Measurements from ENCODE around the gene LZTS3.
A peak's percentile ranks its signal among the peaks of the same experiment; 100 is the strongest.

The LZTS3 gene

GRCh38 chr20:3181270-3181669 is 7.9 kb upstream of the LZTS3 start:
- CTCF ChIA-PET, result no interaction called here
- POLR2A ChIA-PET, result no interaction called here
- no peak for TF ChIP-seq CTCF (IDR thresholded peaks at IDR 0.05; ENCODE audit: control extremely low read depth, extremely low read depth, low read depth, missing control alignments)
- no peak for DNase-seq (ENCODE audit: extremely low spot score)

- ChIA-PET POLR2A (no interaction called here), CTCF (no interaction called here)
Observed at GRCh38 chr20:3180319-3180718, 7.0 kb upstream of the LZTS3 start.

GRCh38 chr20:3177746-3178485 is 4.6 kb upstream of the LZTS3 start:
- TF ChIP-seq CTCF (IDR thresholded peaks at IDR 0.05; ENCODE audit: control extremely low read depth, extremely low read depth, low read depth, missing control alignments), result no peak
- no peak for DNase-seq (ENCODE audit: extremely low spot score)
- ChIA-PET CTCF (interaction anchor here (1.1 kb wide), 1 partner anchor 71 kb away, joined by 4 read pairs; no protein-coding TSS in a partner anchor), POLR2A (no interaction called here)

More at GRCh38 chr20:3180319-3180718, 7.0 kb upstream of the LZTS3 start:
- no peak for DNase-seq (ENCODE audit: extremely low spot score)
- TF ChIP-seq CTCF (IDR thresholded peaks at IDR 0.05; ENCODE audit: control extremely low read depth, extremely low read depth, low read depth, missing control alignments), result no peak

GRCh38 chr20:3175270-3175669 is 1.9 kb upstream of the LZTS3 start:
- no peak for DNase-seq (ENCODE audit: extremely low spot score)
- TF ChIP-seq CTCF (IDR thresholded peaks at IDR 0.05; ENCODE audit: control extremely low read depth, extremely low read depth, low read depth, missing control alignments), result no peak
- CTCF ChIA-PET, result no interaction called here
- POLR2A ChIA-PET, result no interaction called here

- CTCF ChIA-PET, result no interaction called here
- TF ChIP-seq CTCF (IDR thresholded peaks at IDR 0.05; ENCODE audit: control extremely low read depth, extremely low read depth, low read depth, missing control alignments), result no peak
- no peak for DNase-seq (ENCODE audit: extremely low spot score)
- POLR2A ChIA-PET, result no interaction called here
Observed at GRCh38 chr20:3174442-3175261, 1.3 kb upstream of the LZTS3 start.

- POLR2A ChIA-PET, result no interaction called here
- TF ChIP-seq CTCF (IDR thresholded peaks at IDR 0.05; ENCODE audit: control extremely low read depth, extremely low read depth, low read depth, missing control alignments), result no peak
- peak; percentile 97 for DNase-seq (ENCODE audit: extremely low spot score)
- CTCF ChIA-PET, result interaction anchor here (2.5 kb wide), 1 partner anchor 12 kb away, joined by 8 read pairs; no protein-coding TSS in a partner anchor
Observed at GRCh38 chr20:3173610-3174441, 477 bp upstream of the LZTS3 start.

Measured in GM10248 (cell line).